ENCODE results near the gene HACL1. TPM values are rescaled to one million over a fixed set of nuclear protein-coding genes. Genes with fewer than 3 reads are reported as not detected.

HACL1 gene
- total and polyA plus RNA-seq, 9 donors = 11.3 to 22.7 (median 17.6) TPM

- TF ChIP-seq CTCF (IDR thresholded peaks at IDR 0.05) (no peak), POLR2A (IDR thresholded peaks at IDR 0.05) (no peak), EP300 (IDR thresholded peaks at IDR 0.05) (no peak)
- 57 to 82% (median 71%) methylated on average over 1 of the region's 1 CpG for WGBS, 3 donors
- no peaks in the 10 kb centered on the region for H3K9me3 ChIP-seq
- H3K4me1 ChIP-seq (ENCODE audit: insufficient read depth) = peaks cover 5% of the 10 kb centered on the region
- H3K4me3 ChIP-seq = no peak overlapping the region
- no peaks in the 10 kb centered on the region for H3K36me3 ChIP-seq
- H3K27ac ChIP-seq = no peak overlapping the region
- intact Hi-C loops (cut with DNase I) = no loop called here
- no peak for DNase-seq
- no peaks in the 10 kb centered on the region for H3K27me3 ChIP-seq
Observed at GRCh38 chr3:15531346-15531745, 70.0 kb downstream of the HACL1 start.

GRCh38 chr3:15528854-15529537, 72.4 kb downstream of the HACL1 start:
- TF ChIP-seq CTCF (IDR thresholded peaks at IDR 0.05) = no peak
- TF ChIP-seq EP300 (IDR thresholded peaks at IDR 0.05) = no peak
- no peak for TF ChIP-seq POLR2A (IDR thresholded peaks at IDR 0.05)
- Histone ChIP-seq H3K27me3 (no peaks in the 10 kb centered on the region), H3K4me1 (ENCODE audit: insufficient read depth) (peaks cover 5% of the 10 kb centered on the region), H3K36me3 (no peaks in the 10 kb centered on the region), H3K27ac (no peak overlapping the region), H3K4me3 (no peak overlapping the region), H3K9me3 (no peaks in the 10 kb centered on the region)
- intact Hi-C loops (cut with DNase I) = loop anchor here in 1 of 4 donors (5.0 kb wide), 1 partner anchor 287 kb away; no protein-coding TSS in a partner anchor
- 89 to 96% (median 92%) methylated on average over 4 of the region's 4 CpGs for WGBS, 3 donors
- DNase-seq = no peak

- no peaks in the 10 kb centered on the region for H3K9me3 ChIP-seq
- no peaks in the 10 kb centered on the region for H3K36me3 ChIP-seq
- peak; percentile 14 to 49 (median 38) for DNase-seq
- WGBS, 3 donors = 12 to 21% (median 15%) methylated on average over 4 of the region's 4 CpGs
- intact Hi-C loops (cut with DNase I) = loop anchor here in 1 of 4 donors (5.0 kb wide), 1 partner anchor 285 kb away; no protein-coding TSS in a partner anchor
- H3K4me3 ChIP-seq = no peak overlapping the region
- H3K27ac ChIP-seq = no peak overlapping the region
- TF ChIP-seq EP300 (IDR thresholded peaks at IDR 0.05) = no peak
- TF ChIP-seq POLR2A (IDR thresholded peaks at IDR 0.05) = no peak
- peak in 1 of 3 donors; percentile 19 for TF ChIP-seq CTCF (IDR thresholded peaks at IDR 0.05)
- peaks cover 5% of the 10 kb centered on the region for H3K4me1 ChIP-seq (ENCODE audit: insufficient read depth)
- H3K27me3 ChIP-seq = no peaks in the 10 kb centered on the region
Observed at GRCh38 chr3:15527031-15527459, 74.3 kb downstream of the HACL1 start.

DNA sequence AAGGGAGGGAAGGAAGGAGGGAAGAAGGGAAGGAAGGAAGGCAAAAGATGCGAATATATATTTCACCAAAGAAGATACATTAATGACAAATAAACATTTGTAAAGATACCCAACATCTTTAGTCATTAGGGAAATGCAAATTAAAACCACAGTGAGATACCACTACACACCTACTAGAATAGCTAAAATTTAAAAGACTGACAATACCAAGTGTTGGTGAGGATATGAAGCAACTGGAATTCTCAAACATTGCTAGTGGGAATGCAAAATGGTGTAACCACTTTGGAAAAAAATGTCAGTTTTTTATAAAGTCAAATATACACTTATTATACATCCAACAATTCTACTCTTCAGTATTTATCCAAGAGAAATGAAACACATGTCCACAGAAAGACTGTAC, 75.6 kb downstream of the HACL1 start:
- Histone ChIP-seq H3K9me3 (no peaks in the 10 kb centered on the region), H3K4me1 (ENCODE audit: insufficient read depth) (peaks cover 5% of the 10 kb centered on the region), H3K36me3 (no peaks in the 10 kb centered on the region), H3K27me3 (no peaks in the 10 kb centered on the region), H3K4me3 (no peak overlapping the region), H3K27ac (no peak overlapping the region)
- TF ChIP-seq POLR2A (IDR thresholded peaks at IDR 0.05) = no peak
- TF ChIP-seq CTCF (IDR thresholded peaks at IDR 0.05) = no peak
- no peak for TF ChIP-seq EP300 (IDR thresholded peaks at IDR 0.05)
- DNase-seq = no peak
- 93 to 96% (median 94%) methylated on average over 1 of the region's 1 CpG for WGBS, 3 donors
- intact Hi-C loops (cut with DNase I) = loop anchor here in 1 of 4 donors (5.0 kb wide), 1 partner anchor 283 kb away; no protein-coding TSS in a partner anchor
